ENCODE results near the gene SPP1.

DNA sequence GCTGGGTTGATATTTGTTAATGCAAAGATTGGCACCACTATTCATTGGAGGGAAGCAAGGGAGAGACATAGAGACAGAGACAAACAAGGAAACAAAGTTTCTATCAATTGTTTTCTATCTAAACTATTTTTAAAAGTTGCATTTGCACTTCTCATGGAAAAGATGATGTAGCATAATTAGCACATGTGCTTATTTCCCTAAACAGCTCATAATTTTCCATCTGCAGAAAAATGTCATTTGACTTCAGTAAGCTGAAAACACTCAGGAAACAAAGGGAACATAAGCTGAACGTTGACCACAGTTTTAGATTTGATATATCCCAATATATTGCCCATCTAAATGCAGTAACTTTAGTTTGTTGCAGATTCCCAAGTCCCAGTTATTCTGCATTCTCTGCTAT is 18.5 kb upstream of the SPP1 start:
- TF ChIP-seq POLR2A (IDR thresholded peaks at IDR 0.05): no peak
- TF ChIP-seq, protein P1, sequence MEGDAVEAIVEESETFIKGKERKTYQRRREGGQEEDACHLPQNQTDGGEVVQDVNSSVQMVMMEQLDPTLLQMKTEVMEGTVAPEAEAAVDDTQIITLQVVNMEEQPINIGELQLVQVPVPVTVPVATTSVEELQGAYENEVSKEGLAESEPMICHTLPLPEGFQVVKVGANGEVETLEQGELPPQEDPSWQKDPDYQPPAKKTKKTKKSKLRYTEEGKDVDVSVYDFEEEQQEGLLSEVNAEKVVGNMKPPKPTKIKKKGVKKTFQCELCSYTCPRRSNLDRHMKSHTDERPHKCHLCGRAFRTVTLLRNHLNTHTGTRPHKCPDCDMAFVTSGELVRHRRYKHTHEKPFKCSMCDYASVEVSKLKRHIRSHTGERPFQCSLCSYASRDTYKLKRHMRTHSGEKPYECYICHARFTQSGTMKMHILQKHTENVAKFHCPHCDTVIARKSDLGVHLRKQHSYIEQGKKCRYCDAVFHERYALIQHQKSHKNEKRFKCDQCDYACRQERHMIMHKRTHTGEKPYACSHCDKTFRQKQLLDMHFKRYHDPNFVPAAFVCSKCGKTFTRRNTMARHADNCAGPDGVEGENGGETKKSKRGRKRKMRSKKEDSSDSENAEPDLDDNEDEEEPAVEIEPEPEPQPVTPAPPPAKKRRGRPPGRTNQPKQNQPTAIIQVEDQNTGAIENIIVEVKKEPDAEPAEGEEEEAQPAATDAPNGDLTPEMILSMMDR (IDR thresholded peaks at IDR 0.05): no peak
- no peak for TF ChIP-seq EP300 (IDR thresholded peaks at IDR 0.05)
- no peak for TF ChIP-seq POLR2AphosphoS5 (IDR thresholded peaks at IDR 0.05)

Data from sigmoid colon (tissue), 4 donors.